Transverse colon (tissue), 4 donors: ENCODE data around the gene RNF183.

Experiments
- CTCF ChIP-seq, 5 experiments: fragments of 200-600 bp in 3 of 5; fragments of 450-650 bp in 2 of 5; sonication (generic) in 3 of 5; IDR thresholded peaks; 1 replicate in 2 of 5; 2 replicates in 3 of 5; pipeline ENCODE4 v1.5.1; 2016 to 2017; ENCODE audit warnings: antibody characterized with exemption in 5 of 5, inconsistent platforms in 3 of 5, mild to moderate bottlenecking in 2 of 5, moderate library complexity in 1 of 5
- POLR2A ChIP-seq: fragments of 450-650 bp; IDR thresholded peaks from one replicate; pipeline ENCODE4 v1.6.1; 2016; ENCODE audit warnings: antibody characterized with exemption, mild to moderate bottlenecking, moderate library complexity
- POLR2AphosphoS5 ChIP-seq, 3 donors: sonication (generic); formaldehyde crosslinking; IDR thresholded peaks; one replicate each; pipeline ENCODE4 v1.6.1; 2016; ENCODE audit warnings: antibody characterized with exemption in 3 of 3

- TF ChIP-seq CTCF (IDR thresholded peaks at IDR 0.05) (no peak), POLR2A (no peak), POLR2AphosphoS5 (IDR thresholded peaks at IDR 0.05) (no peak)
These were observed 47.7 kb downstream of the RNF183 start for GRCh38 chr9:113255438-113255837.
